Erythroblast (primary cell): ENCODE data around the gene CSNK1D.

ENCODE experiments used
- GATA1 ChIP-seq: IDR thresholded peaks from 2 replicates; pipeline ENCODE4 v1.6.1; 2011; ENCODE audit warnings: low read depth, mild to moderate bottlenecking, control low read depth, low read length, moderate library complexity
- POLR2A ChIP-seq: IDR thresholded peaks from 2 replicates; pipeline ENCODE4 v1.6.1; 2011; ENCODE audit warnings: mild to moderate bottlenecking, low read length

DNA sequence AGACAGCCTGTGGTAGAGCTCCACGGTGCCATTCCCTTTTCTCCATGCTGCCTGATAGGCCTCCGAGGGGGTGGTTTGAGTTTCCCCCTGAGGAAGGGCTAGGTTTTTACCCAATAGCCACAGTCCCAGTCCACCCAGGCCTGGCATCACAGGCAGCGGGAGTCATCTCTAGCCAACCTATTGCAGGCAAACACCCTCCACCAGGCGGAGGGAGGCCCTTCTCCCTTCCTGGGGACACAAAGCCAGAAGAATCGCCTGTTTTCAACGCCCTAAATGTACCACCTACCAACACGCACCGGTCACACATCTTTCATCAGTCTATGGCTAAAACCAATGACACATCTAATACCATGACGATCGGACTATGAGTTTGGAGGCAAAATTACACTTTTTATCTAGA lies 7.4 kb downstream of the CSNK1D start:
- TF ChIP-seq POLR2A (no peak), GATA1 (no peak)
